CMK (cell line): ENCODE results near the gene PDIA4.
"Not testable (repeated sequence)": the region's sequence is repeated elsewhere in the genome, so short reads cannot be mapped to it uniquely, and the experiment has no call there.

ENCODE experiments used
- DNase-seq: peaks from one replicate; pipeline ENCODE4 v3.0.0-alpha.2; 2010; ENCODE audit warnings: low read depth

PDIA4 gene, protein sequence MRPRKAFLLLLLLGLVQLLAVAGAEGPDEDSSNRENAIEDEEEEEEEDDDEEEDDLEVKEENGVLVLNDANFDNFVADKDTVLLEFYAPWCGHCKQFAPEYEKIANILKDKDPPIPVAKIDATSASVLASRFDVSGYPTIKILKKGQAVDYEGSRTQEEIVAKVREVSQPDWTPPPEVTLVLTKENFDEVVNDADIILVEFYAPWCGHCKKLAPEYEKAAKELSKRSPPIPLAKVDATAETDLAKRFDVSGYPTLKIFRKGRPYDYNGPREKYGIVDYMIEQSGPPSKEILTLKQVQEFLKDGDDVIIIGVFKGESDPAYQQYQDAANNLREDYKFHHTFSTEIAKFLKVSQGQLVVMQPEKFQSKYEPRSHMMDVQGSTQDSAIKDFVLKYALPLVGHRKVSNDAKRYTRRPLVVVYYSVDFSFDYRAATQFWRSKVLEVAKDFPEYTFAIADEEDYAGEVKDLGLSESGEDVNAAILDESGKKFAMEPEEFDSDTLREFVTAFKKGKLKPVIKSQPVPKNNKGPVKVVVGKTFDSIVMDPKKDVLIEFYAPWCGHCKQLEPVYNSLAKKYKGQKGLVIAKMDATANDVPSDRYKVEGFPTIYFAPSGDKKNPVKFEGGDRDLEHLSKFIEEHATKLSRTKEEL

DNA sequence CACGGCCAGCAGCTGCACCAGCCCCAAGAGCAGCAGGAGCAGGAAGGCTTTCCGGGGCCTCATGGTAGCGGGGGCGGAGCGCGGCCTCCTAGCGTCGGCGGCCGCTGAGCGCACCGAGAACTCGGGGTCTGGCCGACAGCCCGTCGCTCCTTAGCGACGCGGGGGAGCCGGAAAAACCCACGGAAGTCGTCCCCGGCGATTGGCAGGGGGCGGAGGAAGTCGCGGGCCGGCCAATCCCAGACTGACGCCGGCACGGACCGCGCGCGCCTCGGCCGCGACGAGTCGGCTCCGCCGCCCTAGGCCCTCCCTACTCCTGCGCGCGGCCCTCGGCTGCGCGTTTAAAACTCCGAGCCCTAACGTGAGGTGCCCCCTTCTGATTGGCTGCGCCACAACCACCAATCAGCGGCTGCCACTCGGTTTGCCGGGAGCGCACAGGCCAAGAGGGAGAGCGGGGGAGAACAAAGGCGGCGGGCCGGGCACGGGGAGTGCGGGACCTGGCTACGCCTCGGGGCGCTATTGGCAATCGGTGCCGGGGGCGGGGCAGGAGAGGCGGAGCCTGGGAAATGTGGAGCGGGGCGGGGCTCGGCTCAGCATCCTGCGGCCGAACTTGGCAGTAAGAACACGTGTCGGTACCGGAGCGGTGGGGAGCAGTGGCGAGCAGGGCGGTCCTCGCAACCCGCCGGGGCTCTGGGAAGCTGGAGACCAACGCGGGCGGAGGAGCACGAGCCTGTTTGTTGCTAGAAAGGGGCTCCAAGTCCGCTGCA, at the start of gene PDIA4:
Gene PDIA4 (minus strand): TSS at position 160 of the 764 bp plus-strand sequence. CDS start 97 bp downstream, at position 63.
- DNase-seq, result peak; percentile 89

- no peak for DNase-seq
Measured at GRCh38 chr7:149077594-149077993, 49.3 kb upstream of the PDIA4 start.

GRCh38 chr7:149075286-149075685, 47.0 kb upstream of the PDIA4 start:
- no peak for DNase-seq

DNA sequence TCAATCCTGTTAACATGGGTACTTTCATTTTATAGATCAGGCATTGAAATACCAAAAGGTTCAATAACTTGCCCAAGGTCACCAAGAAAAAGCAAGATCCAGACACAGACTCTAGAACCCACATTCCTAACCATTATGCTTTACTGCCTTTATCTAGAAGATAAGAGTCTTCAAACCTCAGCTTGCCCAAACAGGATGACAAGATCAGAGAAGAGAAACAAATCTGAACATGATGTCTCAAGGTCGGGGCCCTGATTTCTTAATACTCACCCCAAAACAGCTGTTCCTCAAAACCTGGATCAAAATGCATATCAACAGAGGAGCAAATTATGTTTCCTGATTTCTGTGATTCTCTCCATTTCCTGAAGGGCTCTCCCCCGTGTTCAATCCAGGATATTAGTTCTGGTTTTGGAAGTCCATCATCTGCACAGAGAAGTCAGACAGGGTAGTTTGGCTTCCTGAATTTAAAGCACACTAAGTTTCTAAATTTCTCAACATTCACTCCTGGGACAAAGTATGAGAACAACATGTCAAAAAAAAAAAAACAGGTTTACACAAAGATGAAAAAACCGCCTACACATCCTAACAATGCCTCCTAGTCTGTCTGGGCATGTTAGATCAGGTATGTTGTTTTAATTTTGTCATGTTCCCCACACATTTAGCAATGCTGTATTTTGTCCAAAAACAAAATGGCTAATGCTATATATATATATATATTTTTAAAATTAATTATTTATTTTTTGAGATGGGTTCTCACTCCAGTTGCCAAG, 46.0 kb upstream of the PDIA4 start:
- no peak for DNase-seq

- no peak for DNase-seq
Measured at GRCh38 chr7:149072438-149072775, 44.1 kb upstream of the PDIA4 start.

GRCh38 chr7:149071641-149072437, 43.5 kb upstream of the PDIA4 start:
- peak; percentile 85 for DNase-seq

DNA sequence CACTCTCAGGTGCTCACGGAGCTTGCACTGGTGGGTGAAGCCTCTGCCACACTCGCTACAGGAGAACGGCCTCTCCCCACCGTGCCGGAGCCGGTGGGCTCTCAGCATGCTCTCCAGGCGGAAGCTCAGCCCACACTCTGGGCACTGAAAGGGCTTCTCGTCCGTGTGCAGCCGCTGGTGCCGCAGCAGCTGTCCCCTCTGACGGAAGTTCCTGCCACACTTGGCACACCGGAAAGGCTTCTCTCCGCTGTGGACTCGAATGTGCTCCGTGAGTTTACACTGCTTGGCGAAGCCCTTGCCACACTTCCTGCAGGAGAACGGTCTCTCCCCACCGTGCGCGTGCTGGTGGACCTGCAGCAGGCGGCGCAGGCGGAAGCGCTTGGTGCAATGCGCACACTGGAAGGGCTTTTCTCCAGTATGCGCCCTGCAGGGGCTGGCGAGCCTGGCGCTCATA, 42.9 kb upstream of the PDIA4 start:
- no peak for DNase-seq

DNA sequence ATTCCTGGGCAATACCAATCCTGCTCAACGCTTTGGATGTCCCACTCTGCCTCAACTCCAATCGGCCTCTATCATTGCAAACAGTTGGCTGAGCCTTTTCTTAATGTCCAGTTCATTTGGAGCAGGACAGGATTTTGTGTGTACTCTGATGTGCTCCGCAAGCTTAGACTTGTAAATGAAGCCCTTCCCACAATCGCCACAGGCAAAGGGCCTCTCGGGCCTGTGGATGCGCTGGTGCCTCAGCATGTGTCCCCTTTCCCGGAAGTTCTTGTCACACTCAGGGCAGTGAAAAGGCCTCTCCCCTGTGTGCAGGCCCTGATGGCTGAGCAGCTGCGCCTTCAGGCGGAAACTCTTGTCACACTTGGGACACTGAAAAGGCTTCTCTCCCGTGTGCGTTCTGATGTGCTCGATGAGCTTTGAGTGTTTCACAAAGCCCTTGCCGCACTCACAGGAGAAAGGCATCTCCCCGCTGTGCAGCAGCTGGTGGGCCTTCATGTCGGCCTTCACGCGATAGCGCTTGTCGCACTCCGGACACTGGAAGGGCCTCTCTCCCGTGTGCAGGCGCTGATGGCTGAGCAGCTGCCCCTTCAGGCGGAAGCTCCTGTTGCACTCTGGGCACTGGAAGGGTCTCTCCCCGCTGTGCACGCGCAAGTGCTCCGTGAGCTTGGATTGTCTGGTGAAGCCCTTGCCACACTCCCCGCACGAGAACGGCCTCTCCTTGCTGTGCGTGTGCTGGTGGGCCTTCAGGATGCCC, 42.2 kb upstream of the PDIA4 start:
- DNase-seq, result no peak

DNA sequence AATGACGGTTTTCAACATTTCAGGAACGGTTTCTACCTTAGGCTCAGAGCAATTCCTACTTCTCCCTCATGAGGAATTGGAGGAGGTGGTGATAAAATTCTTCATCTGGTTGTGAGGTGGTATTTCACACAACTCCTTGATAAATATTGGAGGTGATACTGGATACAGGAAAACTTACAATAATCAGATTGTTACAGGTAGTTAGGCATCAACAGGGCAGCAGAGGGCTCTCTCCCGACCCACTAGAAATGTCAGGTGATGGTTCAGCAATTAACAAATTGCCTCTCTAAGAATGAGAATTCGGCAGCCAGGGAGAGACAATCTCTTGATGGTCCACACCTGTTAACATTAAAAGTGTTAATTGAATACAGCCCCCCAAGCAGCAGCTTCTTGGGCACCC, 39.6 kb upstream of the PDIA4 start:
- DNase-seq, result no peak

DNA sequence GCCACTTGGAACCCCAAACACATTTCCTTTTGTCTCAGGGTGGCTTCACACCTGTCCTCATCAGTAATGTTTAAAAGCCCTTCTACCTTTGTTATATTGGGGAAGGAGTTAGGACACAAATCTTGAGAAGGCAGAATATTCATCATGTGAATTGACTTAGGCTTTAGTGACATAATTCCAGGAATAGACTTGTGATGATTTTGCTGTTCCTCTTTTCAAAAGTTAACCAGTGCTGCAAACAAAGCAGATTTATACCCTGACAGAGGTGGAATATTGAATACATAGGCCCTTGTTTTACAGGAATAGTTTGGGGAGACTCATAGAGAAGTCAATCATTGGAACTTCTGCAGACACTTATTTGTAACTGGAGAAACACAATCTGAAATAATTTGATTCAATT, 35.2 kb upstream of the PDIA4 start:
- no peak for DNase-seq

- DNase-seq, result not testable (repeated sequence)
Measured at GRCh38 chr7:149062217-149062899, 34.1 kb upstream of the PDIA4 start.

DNA sequence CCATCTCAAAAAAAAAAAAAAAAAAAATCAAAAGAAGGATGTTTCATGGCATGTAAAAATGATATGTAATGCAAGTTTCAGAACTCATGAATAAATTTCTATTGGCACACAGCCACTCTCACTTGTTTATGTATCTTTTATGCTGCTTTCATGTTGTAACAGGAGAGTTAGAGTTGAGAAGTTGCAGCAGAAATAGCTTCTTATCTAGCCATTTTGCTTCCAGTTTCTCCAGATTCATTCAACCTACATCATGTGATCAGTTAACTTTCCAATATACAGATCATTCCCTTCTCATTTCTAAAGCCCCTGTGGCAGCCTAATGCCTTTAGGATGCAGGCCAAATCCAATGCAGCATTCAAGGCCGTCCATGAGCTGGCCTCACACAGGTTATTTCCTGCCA, 31.9 kb upstream of the PDIA4 start:
- no peak for DNase-seq

GRCh38 chr7:149053885-149054284, 25.6 kb upstream of the PDIA4 start:
- no peak for DNase-seq

DNA sequence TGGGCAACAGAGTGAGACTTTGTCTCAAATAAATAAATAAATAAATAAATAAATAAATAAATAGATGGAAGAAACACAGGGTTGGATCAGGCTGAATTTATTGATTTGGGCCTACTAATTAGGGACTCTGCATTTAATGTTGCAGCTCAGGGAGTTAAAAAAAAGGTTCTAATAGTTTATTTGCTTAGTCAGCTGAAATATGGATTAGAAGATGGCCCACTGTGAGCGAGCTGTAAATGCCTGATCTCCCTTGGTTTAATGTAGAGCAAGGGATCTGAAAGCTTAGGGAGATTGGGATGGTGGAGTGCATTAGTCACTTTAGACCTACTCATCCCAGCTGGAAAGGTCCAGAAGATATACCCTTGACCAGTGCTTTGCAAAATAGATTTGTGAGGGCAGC, 25.1 kb upstream of the PDIA4 start:
- DNase-seq, result no peak

GRCh38 chr7:149050941-149051340, 22.6 kb upstream of the PDIA4 start:
- no peak for DNase-seq

- no peak for DNase-seq
Measured at GRCh38 chr7:149048805-149049204, 20.5 kb upstream of the PDIA4 start.

DNA sequence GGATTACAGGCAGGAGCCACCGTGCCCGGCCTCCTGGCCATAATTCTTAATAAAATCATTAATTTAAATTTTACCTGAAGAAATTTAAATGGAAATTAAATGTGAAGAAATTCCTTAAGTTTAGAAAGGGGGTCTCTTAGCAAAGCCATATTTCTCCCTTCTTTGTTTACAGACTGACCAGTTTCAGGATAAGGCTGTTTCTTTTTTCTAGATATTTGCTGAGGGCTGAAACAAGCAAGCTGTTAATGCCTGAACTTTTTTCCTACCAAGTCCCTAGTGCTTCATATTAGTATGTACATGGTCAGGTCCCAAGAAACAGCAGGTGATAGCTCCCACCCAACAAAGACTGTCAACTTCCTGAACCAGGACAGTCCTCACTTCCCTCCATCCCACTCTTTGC, 18.1 kb upstream of the PDIA4 start:
- no peak for DNase-seq

DNA sequence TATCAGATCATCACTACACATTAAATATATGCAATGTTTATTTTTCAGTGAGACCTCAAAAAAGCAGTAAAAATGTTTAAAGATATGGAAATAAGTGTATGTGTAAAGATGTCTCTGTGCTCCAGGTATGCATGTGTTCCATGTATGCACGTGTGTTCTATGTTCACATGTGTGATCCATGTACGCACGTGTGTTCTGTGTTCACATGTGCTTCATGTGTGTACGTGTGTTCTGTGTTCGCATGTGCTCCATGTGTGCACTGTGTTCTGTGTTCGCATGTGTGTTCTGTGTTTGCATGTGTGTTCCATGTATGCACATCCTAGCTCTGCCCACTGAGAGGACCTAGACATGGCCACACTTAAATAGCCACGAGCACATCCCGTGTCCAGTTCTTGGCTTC, 15.6 kb upstream of the PDIA4 start:
- no peak for DNase-seq

DNA sequence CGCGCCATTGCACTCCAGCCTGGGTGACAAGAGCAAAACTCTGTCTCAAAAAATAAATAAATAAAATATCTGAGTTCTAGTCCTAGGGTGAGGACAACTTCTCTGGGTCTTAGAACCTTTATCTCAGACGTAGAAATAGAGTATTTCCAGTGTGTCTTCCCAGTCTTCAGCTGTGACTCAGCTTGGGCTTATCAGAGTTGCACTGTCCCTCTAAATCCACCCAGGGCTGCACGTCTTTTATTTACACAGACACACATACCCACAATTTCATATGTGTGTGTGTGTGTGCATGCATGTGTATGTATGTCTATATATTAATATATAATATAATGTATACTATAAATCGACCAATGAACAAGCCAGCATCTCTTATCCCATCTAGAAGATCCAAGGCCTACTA, 13.0 kb upstream of the PDIA4 start:
- no peak for DNase-seq

- DNase-seq, result not testable (repeated sequence)
Measured at GRCh38 chr7:149038641-149039040, 10.3 kb upstream of the PDIA4 start.
